GM23248 (cell line): Measurements from ENCODE around the gene RALGPS1. TPM values are rescaled to one million over a fixed set of nuclear protein-coding genes. Genes with fewer than 3 reads are reported as not detected.

ENCODE experiments used
- DNase-seq: peaks from one replicate; pipeline ENCODE4 v3.0.0-alpha.2; 2015
- H2AFZ ChIP-seq: fragments of 200-600 bp; sonication (generic); 2 replicates; pipeline ENCODE4 v1.6.1; 2016; ENCODE audit warnings: antibody characterized with exemption
- H3F3A ChIP-seq: fragments of 200-600 bp; sonication (generic); 2 replicates; pipeline ENCODE4 v1.6.1; 2016; ENCODE audit warnings: mild to moderate bottlenecking, antibody characterized with exemption, mixed run types; ENCODE audit not compliant: insufficient read depth
- H3K27ac ChIP-seq: fragments of 200-600 bp; sonication (generic); 2 replicates; pipeline ENCODE4 v1.5.1; 2016; ENCODE audit warnings: mild to moderate bottlenecking
- H3K27me3 ChIP-seq: fragments of 200-600 bp; sonication (generic); replicated peaks from 2 replicates; pipeline ENCODE4 v1.6.1; 2016; ENCODE audit warnings: mild to moderate bottlenecking; ENCODE audit not compliant: insufficient read depth
- H3K36me3 ChIP-seq: fragments of 200-600 bp; sonication (generic); 2 replicates; pipeline ENCODE4 v1.6.1; 2016; ENCODE audit warnings: low read depth, mild to moderate bottlenecking
- H3K4me1 ChIP-seq: fragments of 200-600 bp; sonication (generic); 2 replicates; pipeline ENCODE4 v1.6.1; 2016; ENCODE audit warnings: mild to moderate bottlenecking; ENCODE audit not compliant: insufficient read depth
- H3K4me2 ChIP-seq: fragments of 200-600 bp; sonication (generic); one replicate; pipeline ENCODE4 v1.6.1; 2016; ENCODE audit warnings: mild to moderate bottlenecking; ENCODE audit not compliant: unreplicated experiment
- H3K4me3 ChIP-seq: fragments of 200-600 bp; sonication (generic); 2 replicates; pipeline ENCODE4 v1.5.1; 2016; ENCODE audit warnings: mild to moderate bottlenecking
- H3K79me2 ChIP-seq: fragments of 200-600 bp; sonication (generic); 2 replicates; pipeline ENCODE4 v1.6.1; 2016; ENCODE audit warnings: mild to moderate bottlenecking; ENCODE audit not compliant: insufficient read depth
- H3K9ac ChIP-seq: fragments of 200-600 bp; sonication (generic); 2 replicates; pipeline ENCODE4 v1.6.1; 2016; ENCODE audit warnings: mild to moderate bottlenecking
- H3K9me2 ChIP-seq: fragments of 200-600 bp; sonication (generic); 2 replicates; pipeline ENCODE4 v1.6.1; 2016; ENCODE audit warnings: mixed run types, mild to moderate bottlenecking, moderate library complexity; ENCODE audit not compliant: insufficient read depth
- H3K9me3 ChIP-seq: fragments of 200-600 bp; sonication (generic); one replicate; pipeline ENCODE4 v1.6.1; 2017; ENCODE audit warnings: low read depth
- H4K20me1 ChIP-seq: fragments of 200-600 bp; sonication (generic); 2 replicates; pipeline ENCODE4 v1.6.0; 2016; ENCODE audit not compliant: insufficient read depth
- EZH2 ChIP-seq: fragments of 200-600 bp; sonication (generic); IDR thresholded peaks from 2 replicates; pipeline ENCODE4 v1.6.1; 2018; ENCODE audit warnings: antibody characterized with exemption, mild to moderate bottlenecking; ENCODE audit not compliant: insufficient read depth, poor library complexity, severe bottlenecking
- EZH2phosphoT487 ChIP-seq: fragments of 200-600 bp; sonication (generic); IDR thresholded peaks from 2 replicates; pipeline ENCODE4 v1.6.1; 2018; ENCODE audit warnings: antibody characterized with exemption, moderate library complexity, mild to moderate bottlenecking, low read depth; ENCODE audit not compliant: insufficient read depth
- WGBS, 2 experiments: methylation state at CpG; one replicate each; pipeline ENCODE4 v1.1.6; 2015 to 2017; ENCODE audit warnings: low lambda C conversion rate in 2 of 2, low coverage in 1 of 2; ENCODE audit errors: missing lambda C conversion rate in 2 of 2; 5-methylcytosine and 5-hydroxymethylcytosine counted together
- in situ Hi-C: fragments of 300-500 bp; cut with MboI; formaldehyde crosslinking; loops from 2 replicates; pipeline ENCODE4 v1.15.0; 2020
- polyA plus RNA-seq: library from polyadenylated mRNA; unstranded; fragments of >200 nt; fragmentation: Nextera tagmentation; extraction: Ambion mirVana; gene quantifications from 2 replicates; pipeline ENCODE4 v1.2.1, GENCODE V29; 2016
- total RNA-seq: library from RNA; depleted of rRNA; stranded (reverse); fragments of >200 nt; shearing (Covaris generic); gene quantifications from 2 replicates; pipeline ENCODE4 v1.2.3, GENCODE V29; 2014

RALGPS1 gene
- total and polyA plus RNA-seq, 2 experiments from 2014 or later, result 0.54 to 1.8 TPM

DNA sequence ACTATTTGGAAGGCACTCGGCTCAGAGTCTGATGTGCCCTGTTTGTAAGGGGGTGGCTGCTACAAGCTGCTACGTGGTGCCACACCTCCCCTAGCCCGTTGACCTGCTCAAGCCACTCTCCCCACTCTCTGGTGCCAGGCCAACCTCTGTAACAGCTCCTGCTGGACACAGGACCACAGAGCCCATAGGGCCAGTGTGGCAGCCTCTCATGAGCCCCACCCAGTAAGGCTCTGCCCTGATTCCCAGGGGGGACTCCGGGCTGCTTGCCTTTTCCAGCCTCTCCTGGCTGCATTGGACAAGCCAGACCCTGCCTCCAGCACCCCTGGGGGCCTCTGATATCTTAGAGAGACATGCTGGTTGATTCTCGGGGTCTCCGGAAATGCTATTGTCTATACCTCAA, 261.2 kb downstream of the RALGPS1 start:
- no peak overlapping the region for H3K9ac ChIP-seq
- H2AFZ ChIP-seq, result no peak overlapping the region
- no peak overlapping the region for H3K4me3 ChIP-seq
- H3K27me3 ChIP-seq, result no peaks in the 10 kb centered on the region
- no peaks in the 10 kb centered on the region for H3F3A ChIP-seq
- H3K9me2 ChIP-seq, result no peaks in the 10 kb centered on the region
- no peaks in the 10 kb centered on the region for H3K79me2 ChIP-seq
- no peaks in the 10 kb centered on the region for H4K20me1 ChIP-seq
- no peaks in the 10 kb centered on the region for H3K9me3 ChIP-seq
- H3K4me2 ChIP-seq, result no peak overlapping the region
- in situ Hi-C loops, result no loop called here
- no peak for TF ChIP-seq EZH2phosphoT487
- no peak for TF ChIP-seq EZH2
- WGBS, 2 experiments, result 65 to 69% methylated on average over 6 of the region's 6 CpGs
- no peak for DNase-seq
- no peak overlapping the region for H3K27ac ChIP-seq
- no peaks in the 10 kb centered on the region for H3K4me1 ChIP-seq
- H3K36me3 ChIP-seq, result no peaks in the 10 kb centered on the region

DNA sequence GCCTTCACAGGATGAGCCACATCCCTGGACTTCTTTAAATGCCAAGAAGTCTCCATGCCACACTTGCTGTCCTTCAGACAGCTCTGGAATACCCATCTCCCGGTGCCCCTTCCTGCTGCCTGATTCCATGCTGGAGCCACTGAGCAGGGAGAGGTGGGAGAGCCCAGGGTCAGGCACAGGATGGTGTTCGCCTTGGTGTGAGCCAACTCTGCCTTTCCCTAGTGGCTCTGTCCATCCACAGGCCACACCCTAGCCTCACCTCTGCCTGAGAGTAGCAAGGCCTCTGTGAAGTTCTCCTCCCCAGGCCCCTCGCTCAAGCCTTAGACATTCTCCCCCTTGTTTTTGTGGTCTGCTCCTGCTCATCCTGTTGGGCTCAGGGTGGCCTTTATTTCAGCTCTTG, 262.0 kb downstream of the RALGPS1 start:
- TF ChIP-seq EZH2phosphoT487 (no peak), EZH2 (no peak)
- no peaks in the 10 kb centered on the region for H3K36me3 ChIP-seq
- H3K27ac ChIP-seq, result no peak overlapping the region
- in situ Hi-C loops, result no loop called here
- no peak overlapping the region for H3K4me2 ChIP-seq
- WGBS, 2 experiments, result 92 to 94% methylated on average over 3 of the region's 3 CpGs
- H4K20me1 ChIP-seq, result no peaks in the 10 kb centered on the region
- H3K9ac ChIP-seq, result no peak overlapping the region
- no peak for DNase-seq
- no peaks in the 10 kb centered on the region for H3K9me3 ChIP-seq
- H3F3A ChIP-seq, result no peaks in the 10 kb centered on the region
- H3K9me2 ChIP-seq, result no peaks in the 10 kb centered on the region
- H3K27me3 ChIP-seq, result no peaks in the 10 kb centered on the region
- H3K4me1 ChIP-seq, result no peaks in the 10 kb centered on the region
- H3K4me3 ChIP-seq, result no peak overlapping the region
- H2AFZ ChIP-seq, result no peak overlapping the region
- no peaks in the 10 kb centered on the region for H3K79me2 ChIP-seq

DNA sequence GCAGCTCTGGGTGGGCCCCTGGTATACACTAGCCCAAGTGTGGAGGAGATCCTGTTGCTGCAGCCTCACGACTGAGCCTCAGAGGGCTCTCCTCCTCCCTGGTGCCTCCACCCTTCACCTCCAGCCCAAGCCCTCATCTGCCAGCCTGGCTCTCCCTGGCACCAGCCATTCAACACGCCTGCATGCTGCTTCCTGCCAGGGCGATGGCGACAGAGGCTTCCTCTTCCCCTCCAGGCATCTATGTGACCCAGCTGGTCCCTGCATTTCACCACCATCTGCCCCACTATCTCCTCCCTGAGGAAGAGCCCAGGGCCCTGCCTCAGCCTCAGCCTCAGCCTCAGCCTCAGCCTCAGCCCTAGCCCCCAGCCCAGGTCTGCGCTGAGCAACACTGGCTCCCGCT, 262.6 kb downstream of the RALGPS1 start:
- no peak for TF ChIP-seq EZH2
- TF ChIP-seq EZH2phosphoT487, result no peak
- 87 to 92% methylated on average over 6 of the region's 6 CpGs for WGBS, 2 experiments
- no peaks in the 10 kb centered on the region for H3K9me3 ChIP-seq
- in situ Hi-C loops, result no loop called here
- H3K79me2 ChIP-seq, result no peaks in the 10 kb centered on the region
- no peak overlapping the region for H2AFZ ChIP-seq
- no peak for DNase-seq
- no peak overlapping the region for H3K4me3 ChIP-seq
- no peaks in the 10 kb centered on the region for H4K20me1 ChIP-seq
- H3K9ac ChIP-seq, result no peak overlapping the region
- no peaks in the 10 kb centered on the region for H3F3A ChIP-seq
- no peak overlapping the region for H3K4me2 ChIP-seq
- H3K4me1 ChIP-seq, result no peaks in the 10 kb centered on the region
- H3K9me2 ChIP-seq, result no peaks in the 10 kb centered on the region
- no peaks in the 10 kb centered on the region for H3K36me3 ChIP-seq
- no peak overlapping the region for H3K27ac ChIP-seq
- no peaks in the 10 kb centered on the region for H3K27me3 ChIP-seq

DNA sequence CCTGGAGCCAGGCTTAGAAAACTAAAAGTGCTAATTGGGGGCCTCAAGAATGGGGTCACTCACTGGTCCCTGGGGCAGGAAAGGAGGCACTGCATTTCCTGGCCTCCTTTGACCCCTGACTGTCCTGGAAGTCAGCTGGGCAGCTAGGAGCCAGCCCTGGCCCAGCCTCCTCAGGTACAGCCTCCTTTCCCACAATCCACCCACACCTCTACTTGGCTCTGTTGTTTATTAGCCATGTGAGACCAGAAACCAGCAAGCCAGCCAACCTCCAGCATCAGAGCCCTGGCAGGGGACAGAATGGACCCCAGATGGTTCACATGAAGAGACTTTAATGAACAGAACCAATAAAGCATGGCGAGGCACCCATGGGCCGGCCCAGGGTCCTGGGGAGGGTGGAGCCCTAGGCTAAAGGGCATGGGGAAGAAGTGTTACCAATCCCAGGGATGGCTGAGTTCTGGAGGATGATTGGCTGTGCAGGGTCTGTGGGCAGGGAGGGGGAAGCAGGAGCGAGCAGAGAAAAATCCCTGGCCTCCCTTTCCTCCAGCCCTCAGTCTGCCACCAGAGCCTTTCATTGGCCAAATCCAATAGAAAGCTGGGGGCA, 263.2 kb downstream of the RALGPS1 start:
- H3K4me3 ChIP-seq, result no peak overlapping the region
- H3K4me1 ChIP-seq, result no peaks in the 10 kb centered on the region
- H3K27ac ChIP-seq, result no peak overlapping the region
- no peaks in the 10 kb centered on the region for H3K36me3 ChIP-seq
- TF ChIP-seq EZH2 (no peak), EZH2phosphoT487 (no peak)
- no peaks in the 10 kb centered on the region for H3K27me3 ChIP-seq
- H3K79me2 ChIP-seq, result no peaks in the 10 kb centered on the region
- no peak overlapping the region for H2AFZ ChIP-seq
- in situ Hi-C loops, result no loop called here
- no peaks in the 10 kb centered on the region for H3K9me2 ChIP-seq
- no peaks in the 10 kb centered on the region for H4K20me1 ChIP-seq
- H3K9me3 ChIP-seq, result no peaks in the 10 kb centered on the region
- no peak for DNase-seq
- H3F3A ChIP-seq, result no peaks in the 10 kb centered on the region
- no peak overlapping the region for H3K4me2 ChIP-seq
- no peak overlapping the region for H3K9ac ChIP-seq
- WGBS, 2 experiments, result 89 to 90% methylated on average over 3 of the region's 3 CpGs
